Tibial artery (tissue), 4 donors: ENCODE data around the gene CFAP119.

ENCODE experiments used
- DNase-seq, 2 donors: peaks; one replicate each; pipeline ENCODE4 v3.0.0-alpha.2; 2019
- H3K27ac ChIP-seq, 2 donors: fragments of 200-600 bp; sonication (generic) in 1 of 2; 1 replicate in 1 of 2; 2 replicates in 1 of 2; pipeline ENCODE4 v1.5.1; 2018 to 2019; ENCODE audit warnings: mild to moderate bottlenecking in 1 of 2
- H3K27me3 ChIP-seq, 2 donors: fragments of 200-600 bp; sonication (generic) in 1 of 2; one replicate each; pipeline versions ENCODE4 v1.5.1 to v1.6.0; 2016 to 2019
- H3K36me3 ChIP-seq, 3 donors: fragments of 200-600 bp; sonication (generic) in 2 of 3; one replicate each; pipeline ENCODE4 v1.5.1; 2016 to 2019; ENCODE audit warnings: mild to moderate bottlenecking in 2 of 3
- H3K4me1 ChIP-seq, 4 donors: fragments of 200-600 bp; sonication (generic) in 2 of 4; 1 replicate in 3 of 4; 2 replicates in 1 of 4; pipeline ENCODE4 v1.5.1; 2016 to 2019
- H3K4me3 ChIP-seq, 2 donors: fragments of 200-600 bp; sonication (generic) in 1 of 2; 1 replicate in 1 of 2; 2 replicates in 1 of 2; pipeline ENCODE4 v1.5.1; 2018 to 2019; ENCODE audit warnings: mild to moderate bottlenecking in 2 of 2
- H3K9me3 ChIP-seq, 3 donors: fragments of 200-600 bp; sonication (generic) in 1 of 3; one replicate each; pipeline ENCODE4 v1.5.1; 2016 to 2019
- CTCF ChIP-seq, 2 experiments: fragments of 200-600 bp in 1 of 2; fragments of 450-650 bp in 1 of 2; IDR thresholded peaks; one replicate each; pipeline ENCODE4 v1.5.1; 2017 to 2019; ENCODE audit warnings: antibody characterized with exemption in 2 of 2, mild to moderate bottlenecking in 1 of 2, moderate library complexity in 1 of 2
- intact Hi-C: fragments of 100-400 bp; cut with DNase I; formaldehyde crosslinking; loops from one replicate; pipeline ENCODE4 v1.15.0; 2023; ENCODE audit warnings: low total_unique reads

CFAP119 gene

DNA sequence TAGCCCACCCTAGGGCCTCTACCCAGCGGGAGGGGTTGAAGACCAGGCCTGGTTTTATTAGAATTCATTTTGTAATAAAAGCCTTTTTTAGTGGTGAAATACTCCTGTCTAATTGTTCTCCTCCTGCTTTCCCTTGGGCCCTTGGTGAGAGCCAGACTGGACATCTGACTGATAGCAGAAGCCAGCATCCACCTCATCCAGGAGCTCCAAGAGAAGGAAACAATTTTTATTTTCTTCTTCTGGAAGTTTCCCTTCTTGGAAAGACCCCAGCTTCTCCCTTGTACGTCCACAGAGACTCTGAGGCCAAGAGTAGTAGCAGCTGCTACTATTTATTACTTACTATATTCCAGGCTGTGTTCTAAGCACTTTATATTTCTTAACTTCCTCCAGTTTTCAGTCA is 17.7 kb downstream of the CFAP119 start:
- peak in 1 of 2 donors; percentile 59 for DNase-seq
- H3K4me1 ChIP-seq: peaks cover 0 to 44% (median 28%) of the 10 kb centered on the region in 4 donors
- no peak overlapping the region for H3K4me3 ChIP-seq
- no peaks in the 10 kb centered on the region for H3K27me3 ChIP-seq
- peaks cover 3 to 23% (median 7%) of the 10 kb centered on the region in 3 donors for H3K36me3 ChIP-seq
- TF ChIP-seq CTCF (IDR thresholded peaks at IDR 0.05): no peak
- no peaks in the 10 kb centered on the region for H3K9me3 ChIP-seq
- H3K27ac ChIP-seq: no peak overlapping the region
- intact Hi-C loops: loop anchor here (10.0 kb wide), 1 partner anchor 61 kb away; no protein-coding TSS in a partner anchor

DNA sequence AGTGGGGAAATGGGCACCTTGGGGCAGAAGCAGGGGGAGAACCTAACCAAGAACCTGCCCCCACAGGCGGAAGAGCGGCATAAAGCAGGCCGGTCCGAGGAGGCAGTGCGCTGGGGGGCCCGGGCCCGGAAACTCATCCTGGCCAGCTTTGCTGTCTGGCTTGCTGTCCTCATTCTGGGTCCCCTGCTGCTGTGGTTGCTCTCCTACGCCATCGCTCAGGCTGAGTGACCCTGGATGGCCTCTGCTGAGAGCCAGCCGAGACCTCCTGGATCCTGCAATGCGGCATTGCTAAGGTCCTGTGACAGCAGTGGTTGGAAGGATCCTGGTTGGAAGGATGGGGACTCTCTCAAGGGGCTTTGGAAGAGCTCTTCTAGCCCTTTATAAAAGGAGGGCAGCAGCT is 18.1 kb downstream of the CFAP119 start:
- Histone ChIP-seq H3K27me3 (no peaks in the 10 kb centered on the region), H3K36me3 (peaks cover 7 to 28% (median 12%) of the 10 kb centered on the region in 3 donors), H3K27ac (no peak overlapping the region), H3K4me1 (peaks cover 0 to 41% (median 28%) of the 10 kb centered on the region in 4 donors), H3K9me3 (no peaks in the 10 kb centered on the region), H3K4me3 (no peak overlapping the region)
- intact Hi-C loops: loop anchor here (10.0 kb wide), 1 partner anchor 61 kb away; no protein-coding TSS in a partner anchor
- no peak for DNase-seq
- no peak for TF ChIP-seq CTCF (IDR thresholded peaks at IDR 0.05)

- intact Hi-C loops: loop anchor here (10.0 kb wide), 1 partner anchor 63 kb away; no protein-coding TSS in a partner anchor
- no peak for TF ChIP-seq CTCF (IDR thresholded peaks at IDR 0.05)
- H3K27ac ChIP-seq: peak overlapping the region; percentile 69 to 76
- H3K36me3 ChIP-seq: peaks cover 30 to 50% (median 34%) of the 10 kb centered on the region in 3 donors
- DNase-seq: peak in 1 of 2 donors; percentile 71
- H3K27me3 ChIP-seq: no peaks in the 10 kb centered on the region
- peaks cover 0 to 30% (median 20%) of the 10 kb centered on the region in 4 donors for H3K4me1 ChIP-seq
- no peaks in the 10 kb centered on the region for H3K9me3 ChIP-seq
- peak overlapping the region in 1 of 2 donors; percentile 27 for H3K4me3 ChIP-seq
These were observed 20.4 kb downstream of the CFAP119 start for GRCh38 chr16:30741461-30741914.

DNA sequence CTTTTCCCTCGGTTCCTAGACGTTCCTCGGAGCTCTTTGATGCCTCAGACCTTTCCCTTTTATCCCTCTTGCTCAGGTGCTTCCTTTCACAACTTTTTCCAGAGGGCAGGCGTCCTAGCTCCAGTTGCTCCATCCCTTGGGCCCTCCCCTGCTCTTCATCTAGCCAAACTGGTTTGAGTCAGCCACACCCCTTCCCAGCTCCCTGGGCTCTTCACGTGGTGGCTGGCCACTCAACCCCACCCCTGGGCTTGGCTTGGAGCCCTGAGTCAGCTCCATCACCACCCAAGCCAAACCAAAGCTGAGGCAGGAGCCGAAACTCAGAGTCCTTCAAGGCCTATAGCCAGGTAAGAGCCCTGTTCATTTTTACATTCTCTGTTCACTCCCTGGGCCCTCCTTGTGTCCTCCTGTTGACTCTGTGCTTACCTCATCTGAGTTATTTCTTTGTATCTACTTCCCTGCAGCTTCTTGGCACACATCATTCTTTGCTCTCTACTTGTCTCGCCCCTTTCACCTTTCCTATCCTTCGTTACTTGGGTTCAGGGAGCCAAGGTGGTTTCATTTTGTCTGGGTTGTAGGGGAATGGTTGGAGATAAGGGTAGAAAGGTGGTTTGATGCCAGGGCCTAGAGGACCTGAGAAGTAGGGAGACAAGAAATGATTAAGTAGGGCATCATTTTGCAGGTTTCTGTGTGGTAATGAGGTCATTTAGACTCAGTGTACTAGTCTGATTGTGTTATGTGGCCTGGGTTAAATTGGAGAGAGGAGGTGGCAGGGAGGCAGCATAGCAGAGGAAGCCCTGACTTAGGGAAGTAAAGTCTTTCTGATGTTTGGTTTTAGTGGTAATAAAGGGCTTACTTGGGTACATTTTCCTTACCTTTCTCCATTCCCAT is 21.3 kb downstream of the CFAP119 start:
- peak overlapping the region; percentile 69 to 76 for H3K27ac ChIP-seq
- intact Hi-C loops: loop anchor here (10.0 kb wide), 1 partner anchor 64 kb away; no protein-coding TSS in a partner anchor

More for the DNA sequence above, 21.3 kb downstream of the CFAP119 start:
- no peaks in the 10 kb centered on the region for H3K9me3 ChIP-seq
- no peak for TF ChIP-seq CTCF (IDR thresholded peaks at IDR 0.05)
- H3K36me3 ChIP-seq: peaks cover 38 to 59% (median 43%) of the 10 kb centered on the region in 3 donors
- DNase-seq: peak; percentile 90 to 95
- H3K27me3 ChIP-seq: no peaks in the 10 kb centered on the region
- peak overlapping the region; percentile 0 to 27 for H3K4me3 ChIP-seq
- peaks cover 0 to 30% (median 20%) of the 10 kb centered on the region in 4 donors for H3K4me1 ChIP-seq
